Measurements from ENCODE around the gene KRIT1. TPM values are rescaled to one million over a fixed set of nuclear protein-coding genes. Genes with fewer than 3 reads are reported as not detected.

Gene KRIT1
- total and polyA plus RNA-seq, 2 donors (not counting 3 experiments of a cell fraction or from before 2014, with no cell fraction given), result 22.8 to 43.7 TPM

- TF ChIP-seq POLR2AphosphoS5 (IDR thresholded peaks at IDR 0.05; ENCODE audit: insufficient read depth, low read depth, low read length) (no peak), FOS (IDR thresholded peaks at IDR 0.05; ENCODE audit: borderline replicate concordance, insufficient read depth, low read length) (no peak), POLR2A (IDR thresholded peaks at IDR 0.05; ENCODE audit: low read depth, low read length) (no peak), MAX (IDR thresholded peaks at IDR 0.05; ENCODE audit: insufficient read depth, insufficient read length) (no peak), CTCF (IDR thresholded peaks at IDR 0.05; ENCODE audit: extremely low read depth in 1 of 2, insufficient read depth in 1 of 2, low read depth in 1 of 2, low read length in 2 of 2) (no peak), JUN (IDR thresholded peaks at IDR 0.05; ENCODE audit: borderline replicate concordance, insufficient read depth, insufficient read length, low read depth) (no peak), EZH2 (IDR thresholded peaks at IDR 0.05; ENCODE audit: borderline replicate concordance, low read depth, low read length, severe bottlenecking) (no peak), MYC (IDR thresholded peaks at IDR 0.05; ENCODE audit: low read depth, low read length) (no peak), GATA2 (IDR thresholded peaks at IDR 0.05; ENCODE audit: insufficient read depth, insufficient read length, low read depth, low read length) (no peak)
- no TSS peak for BruUV-seq (replicated peaks)
- H3K9me3 ChIP-seq (replicated peaks; ENCODE audit: control insufficient read depth, insufficient read depth, low read length), result no peaks in the 10 kb centered on the region
- H4K20me1 ChIP-seq (replicated peaks; ENCODE audit: control insufficient read depth, extremely low read depth, insufficient read depth, low read length), result no peaks in the 10 kb centered on the region
- no peak overlapping the region for H3K9ac ChIP-seq (replicated peaks; ENCODE audit: extremely low read depth, insufficient read depth, low read length)
- no peak overlapping the region for H2AFZ ChIP-seq (ENCODE audit: low read depth, low read length)
- intact Hi-C loops (cut with micrococcal nuclease) (no loop called here), dilution Hi-C loops (cut with MboI; ENCODE audit: extremely low pct_ligation_motif_present, low sequenced_read_pairs) (no loop called here)
- H3K27ac ChIP-seq (ENCODE audit: insufficient read depth, low read depth, low read length), result no peak overlapping the region
- DNase-seq (ENCODE audit: low read depth, low spot score) (no peak), FAIRE-seq (no peak)
- H3K4me2 ChIP-seq (ENCODE audit: insufficient read depth, low read length), result no peak overlapping the region
- no peaks in the 10 kb centered on the region for H3K27me3 ChIP-seq (ENCODE audit: control insufficient read depth in 2 of 2, insufficient read depth in 2 of 2, low read length in 2 of 2)
- peaks cover 2 to 4% of the 10 kb centered on the region in 2 experiments for H3K36me3 ChIP-seq (ENCODE audit: control insufficient read depth in 2 of 2, extremely low read depth in 1 of 2, insufficient read depth in 2 of 2, low read length in 2 of 2)
- H3K4me3 ChIP-seq (replicated peaks in 1 of 3; ENCODE audit: insufficient read depth in 1 of 3, low read depth in 1 of 3, low read length in 3 of 3), result no peak overlapping the region
- no peaks in the 10 kb centered on the region for H3K4me1 ChIP-seq (ENCODE audit: control insufficient read depth, extremely low read depth, insufficient read depth, low read length)
- no peaks in the 10 kb centered on the region for H3K79me2 ChIP-seq (ENCODE audit: control insufficient read depth, insufficient read depth, low read length)
- no peaks in the 10 kb centered on the region for H3K9me1 ChIP-seq (replicated peaks; ENCODE audit: control insufficient read depth, extremely low read depth, insufficient read depth, low read length)
- ChIA-PET POLR2A (no interaction called here), CTCF (no interaction called here)
Measured at GRCh38 chr7:92228100-92228499, 17.6 kb downstream of the KRIT1 start.
